HG03520 (cell line): Measurements from ENCODE around the gene S1PR3.

Experiments used
- ATAC-seq: cut with Tn5 transposase; IDR thresholded peaks from one replicate; pipeline ENCODE4 v1.9.1; 2021; ENCODE audit warnings: mild to moderate bottlenecking, moderate library complexity; ENCODE audit not compliant: unreplicated experiment

The S1PR3 gene

DNA sequence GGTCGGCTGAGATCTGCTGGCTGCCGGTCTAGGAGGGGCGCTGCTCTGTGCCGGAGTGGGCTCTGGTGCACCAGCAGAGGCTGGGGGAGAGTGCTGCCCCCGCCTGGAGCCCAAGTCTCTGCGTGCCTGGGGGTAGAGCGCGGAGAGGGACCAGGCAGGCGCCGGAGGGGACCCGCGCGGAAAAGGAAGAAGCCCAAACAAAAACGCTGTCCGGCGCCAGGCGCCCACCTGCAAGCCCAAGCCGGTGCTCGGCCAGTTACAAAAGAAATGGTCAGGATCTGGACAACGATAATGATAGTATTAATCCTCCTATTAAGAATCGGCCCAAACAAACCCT is 571 bp upstream of the S1PR3 start:
- no peak for ATAC-seq

DNA sequence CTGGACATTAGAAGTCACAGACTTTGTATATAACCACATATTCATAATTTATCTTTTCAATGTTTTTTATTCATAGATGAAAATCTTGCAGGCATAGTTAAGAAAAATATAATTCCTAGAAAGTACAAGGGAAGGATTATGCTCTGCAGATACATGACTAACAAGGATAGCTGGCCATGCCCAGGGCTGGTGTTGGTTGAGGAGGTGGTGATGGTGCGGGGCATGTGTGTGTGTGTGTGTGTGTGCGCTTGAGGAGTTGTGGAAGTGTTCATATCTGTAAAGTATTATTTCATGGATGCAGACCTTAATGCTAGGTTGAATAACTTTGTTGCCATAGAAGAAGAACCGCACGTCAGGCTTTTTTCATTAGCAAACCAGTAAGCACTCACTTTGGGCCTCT is 1.3 kb downstream of the S1PR3 start:
- ATAC-seq: no peak

DNA sequence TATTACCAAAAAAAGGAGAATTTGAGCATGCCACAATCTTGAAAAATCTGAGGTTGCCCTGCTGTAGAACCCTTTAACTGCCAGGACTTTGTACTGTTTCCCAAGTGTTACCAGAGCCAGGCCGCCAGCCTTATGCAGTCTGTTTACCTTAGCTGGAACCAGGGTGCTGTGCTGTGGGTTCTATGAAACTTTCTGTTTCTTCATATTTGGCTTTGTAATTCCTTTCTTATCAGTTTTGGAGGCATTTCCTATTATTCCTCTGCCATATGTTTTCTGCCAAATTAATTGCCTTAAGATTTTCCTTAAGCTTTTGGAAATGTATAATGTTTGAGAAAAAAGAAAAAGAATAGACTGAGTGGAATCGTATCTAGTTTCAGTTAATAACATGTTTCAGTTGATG is 2.1 kb downstream of the S1PR3 start:
- no peak for ATAC-seq

DNA sequence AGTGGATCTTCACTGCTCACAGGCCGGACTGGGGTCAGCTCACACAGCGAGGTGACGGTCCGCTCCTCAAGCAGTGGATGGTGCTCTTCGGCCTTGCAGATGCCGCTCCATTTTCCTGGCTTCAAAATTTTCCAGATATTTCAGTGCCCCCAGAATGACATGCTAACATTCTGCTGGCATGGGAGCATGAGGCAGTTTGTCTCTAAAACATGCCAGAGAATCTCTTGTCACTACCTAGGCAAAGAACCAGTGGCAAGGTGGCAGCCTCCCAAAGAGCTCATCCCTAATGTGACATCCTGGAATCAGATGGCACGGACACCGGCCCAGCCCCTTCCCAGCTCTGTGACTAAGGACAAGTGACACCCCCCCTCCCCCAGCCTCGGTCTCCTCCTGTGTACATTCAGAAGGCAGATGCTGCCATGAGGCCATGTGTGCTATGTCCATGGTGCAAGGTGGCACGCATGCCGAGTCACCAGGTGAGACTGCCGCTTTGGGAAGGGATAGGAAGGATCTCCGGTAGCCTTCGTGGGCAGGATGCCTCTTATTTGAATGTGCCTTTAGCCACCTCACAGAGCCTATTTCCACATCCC is 2.7 kb downstream of the S1PR3 start:
- no peak for ATAC-seq

DNA sequence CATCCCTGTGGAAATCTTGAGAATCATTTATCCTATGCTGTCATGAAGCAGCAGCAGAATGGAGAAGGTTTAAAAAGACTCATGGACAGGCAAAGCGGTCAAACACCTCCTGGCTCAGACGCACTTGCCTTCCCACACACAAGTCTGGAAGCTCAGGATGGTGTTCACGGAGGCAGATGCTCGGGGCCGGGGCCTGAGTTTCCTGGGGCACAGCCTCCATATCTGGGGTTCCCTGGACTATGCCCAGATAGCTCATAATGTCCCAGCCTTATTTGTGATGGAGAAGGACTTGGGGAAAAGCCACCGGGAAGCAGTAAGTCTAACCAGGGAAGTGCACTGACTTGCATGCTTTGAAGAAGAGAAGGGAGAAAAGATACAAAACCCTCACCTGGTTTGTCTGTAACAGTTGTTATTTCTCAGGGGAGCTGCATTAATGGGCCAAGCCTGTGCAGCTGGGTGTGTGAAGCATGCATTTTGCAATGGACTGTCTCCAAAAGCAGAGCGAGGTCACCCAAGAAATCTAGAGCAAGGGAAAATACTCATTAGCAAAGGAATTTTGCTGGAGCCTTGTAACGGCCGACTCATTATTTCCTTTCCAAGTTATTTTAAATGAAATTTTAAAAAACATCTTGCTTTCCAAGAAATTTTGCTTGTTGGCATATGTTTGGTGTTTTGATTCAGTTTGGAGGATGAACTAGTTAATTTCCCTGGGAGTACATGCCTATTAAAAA is 3.4 kb downstream of the S1PR3 start:
- no peak for ATAC-seq

DNA sequence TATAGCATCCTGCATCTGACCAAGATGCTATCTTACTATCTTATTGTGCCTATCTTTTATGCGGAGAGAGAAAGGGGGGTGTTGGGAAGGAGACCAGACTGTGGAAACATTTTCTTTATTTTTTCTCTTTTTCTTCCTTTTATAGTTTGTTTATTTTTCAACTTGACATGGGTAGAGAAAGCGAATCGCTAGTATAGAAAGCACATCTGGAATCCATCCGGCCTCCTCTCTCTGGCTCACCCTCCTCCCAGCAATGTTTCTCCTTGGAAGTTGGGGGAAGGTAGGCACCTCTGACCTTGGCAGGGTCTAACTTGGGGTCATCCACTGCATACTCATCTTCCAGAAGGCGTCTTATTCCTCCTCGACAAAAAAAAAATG is 3.9 kb downstream of the S1PR3 start:
- ATAC-seq: no peak

DNA sequence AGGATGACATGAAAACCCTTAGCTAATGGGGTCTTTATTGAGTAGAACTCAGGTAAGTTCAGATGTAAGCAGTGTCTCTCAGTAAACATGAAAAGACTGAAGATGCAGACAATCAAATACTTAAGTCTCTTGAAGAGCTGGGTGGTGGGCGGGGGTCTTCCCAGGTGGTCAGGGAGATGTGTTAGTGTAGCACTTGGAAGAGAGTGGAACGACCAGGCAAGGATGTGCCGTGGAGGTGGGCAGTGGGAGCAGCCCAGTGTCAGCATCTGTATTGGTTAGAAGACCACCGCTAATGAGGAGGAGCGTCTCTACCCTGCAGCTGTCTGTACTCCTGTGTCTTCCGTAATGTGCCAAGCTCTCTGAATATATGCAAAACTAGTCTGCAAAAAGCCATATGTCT is 4.4 kb downstream of the S1PR3 start:
- ATAC-seq: no peak

DNA sequence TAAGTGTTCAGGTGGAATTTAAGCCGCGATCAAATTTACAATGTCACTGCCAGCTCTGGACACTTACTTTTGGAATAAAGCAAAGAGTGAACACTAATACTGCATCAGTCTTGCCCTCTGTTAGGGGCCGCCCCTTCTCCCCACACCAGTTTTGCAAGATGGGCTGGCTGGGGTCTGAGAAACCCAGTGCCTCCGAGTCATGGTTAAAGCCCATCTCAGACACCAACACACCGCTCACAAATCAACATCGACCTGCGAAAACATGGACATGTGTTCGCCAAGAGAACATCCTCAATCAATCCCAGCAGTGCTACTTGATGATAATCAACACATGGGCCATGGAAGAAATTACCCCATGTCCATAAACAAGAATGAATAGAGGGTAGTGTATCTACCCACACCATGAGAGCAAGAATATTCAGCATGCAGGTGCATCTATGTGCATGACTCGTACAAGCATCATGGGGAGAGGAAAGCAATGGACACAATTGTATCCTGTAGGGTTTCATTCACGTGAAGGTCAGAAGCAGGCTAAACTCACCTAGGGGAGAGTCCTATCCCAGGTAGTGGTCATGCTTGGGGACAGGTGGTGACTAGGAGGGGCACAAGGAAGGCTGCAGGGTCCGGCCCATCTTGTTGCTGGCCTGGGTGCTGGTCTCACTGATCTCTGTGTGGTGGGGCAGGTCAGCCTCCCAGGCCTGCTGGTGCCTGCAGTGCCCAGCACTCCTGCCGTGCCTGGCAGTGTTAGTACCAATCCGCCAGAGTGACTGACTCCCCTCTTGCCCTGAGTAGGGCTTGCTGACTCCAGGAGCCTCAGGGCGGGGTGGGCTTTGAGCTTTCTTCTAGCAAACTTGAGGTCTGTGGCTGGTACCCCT is 5.0 kb downstream of the S1PR3 start:
- no peak for ATAC-seq

DNA sequence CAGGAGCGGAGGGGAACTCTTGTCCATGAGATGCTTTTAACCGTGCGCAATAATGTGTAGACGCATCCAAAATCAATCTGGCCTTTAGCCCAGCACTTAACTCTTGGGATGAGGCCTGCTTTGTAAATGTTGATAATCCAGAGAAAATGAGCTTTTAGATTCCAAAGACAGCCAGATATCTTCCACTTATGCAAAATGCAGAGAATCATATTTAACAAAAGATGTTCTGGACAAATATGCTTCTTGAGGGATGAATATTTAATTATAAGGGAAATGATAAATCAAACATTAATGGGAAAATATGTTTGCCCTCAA is 5.6 kb downstream of the S1PR3 start:
- ATAC-seq: no peak

DNA sequence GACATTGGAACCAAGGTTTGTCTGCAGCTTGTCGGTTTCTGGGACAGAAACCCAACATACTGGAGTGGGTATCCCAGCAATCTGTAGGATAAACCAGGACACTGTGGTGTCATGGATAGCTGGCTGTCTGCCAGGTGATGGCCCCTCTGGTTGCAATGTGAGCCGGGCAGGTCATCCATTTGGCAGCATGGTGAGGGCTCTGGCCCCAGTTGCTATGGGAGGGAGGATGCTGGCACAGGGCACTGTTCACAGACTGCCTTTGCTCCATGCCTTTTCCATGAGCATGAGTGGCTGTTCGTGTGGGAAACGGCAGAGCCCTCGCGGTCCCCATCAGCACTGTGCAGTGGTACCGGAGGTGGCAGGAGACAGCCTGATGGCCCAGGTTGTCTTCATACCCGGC is 6.4 kb downstream of the S1PR3 start:
- ATAC-seq: no peak

DNA sequence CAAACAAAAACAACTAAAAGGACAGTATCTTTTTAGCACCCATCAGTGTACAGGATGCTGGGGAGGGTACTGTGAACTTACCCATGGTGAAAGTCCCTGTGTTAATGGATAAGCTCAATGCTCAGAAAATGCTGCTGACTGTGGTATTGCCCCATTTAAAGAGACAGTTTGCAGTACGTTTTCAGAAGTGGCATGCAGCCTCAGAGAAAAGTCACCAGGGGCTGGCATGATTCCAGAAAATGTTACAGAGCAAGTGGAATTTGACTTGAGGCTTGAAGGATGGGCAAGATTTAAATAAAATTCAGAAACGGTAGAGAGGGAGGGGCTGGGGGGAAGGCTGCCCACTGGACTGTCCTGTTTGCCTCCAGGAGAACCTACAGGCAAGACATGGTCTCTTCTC is 7.2 kb downstream of the S1PR3 start:
- ATAC-seq: no peak

DNA sequence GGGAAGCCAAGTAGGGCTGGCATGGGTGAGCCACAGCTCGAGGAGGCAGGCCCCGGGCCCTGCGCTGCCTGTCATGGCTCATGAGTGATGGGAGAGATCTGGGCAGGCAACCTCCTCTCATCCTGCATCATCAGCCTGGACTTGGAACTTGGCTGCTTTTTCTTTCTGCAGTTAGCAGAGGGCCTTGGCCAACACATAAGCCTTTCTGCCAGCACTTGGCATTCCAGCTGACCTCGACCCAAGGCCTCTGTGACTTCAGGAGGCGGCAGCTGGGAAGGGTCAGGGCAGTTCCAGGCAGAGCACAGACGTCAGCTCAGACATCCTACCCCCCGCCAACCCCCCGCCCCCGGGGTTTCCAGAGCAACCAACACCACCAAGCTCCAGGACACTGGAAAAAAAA is 7.6 kb downstream of the S1PR3 start:
- ATAC-seq: no peak

DNA sequence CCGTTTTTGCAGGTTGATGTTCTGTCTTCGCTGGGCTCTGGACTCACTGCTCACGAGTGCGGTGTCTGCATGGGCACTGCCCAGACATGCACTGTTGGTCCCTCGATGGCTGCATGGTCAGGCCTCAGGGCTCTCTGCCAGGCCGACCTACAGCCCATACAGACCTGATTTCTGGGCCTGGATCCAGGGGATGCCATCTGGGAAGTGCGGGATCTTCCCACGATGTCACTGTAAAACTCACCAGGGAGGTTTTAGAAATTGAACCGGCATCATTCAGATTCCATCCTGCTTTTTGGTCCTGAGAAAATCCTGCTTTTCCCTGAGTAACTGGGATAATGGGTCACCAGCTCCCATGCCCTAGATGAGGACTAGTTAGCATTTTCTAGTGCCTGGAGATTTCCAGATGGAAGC is 9.1 kb downstream of the S1PR3 start:
- no peak for ATAC-seq

DNA sequence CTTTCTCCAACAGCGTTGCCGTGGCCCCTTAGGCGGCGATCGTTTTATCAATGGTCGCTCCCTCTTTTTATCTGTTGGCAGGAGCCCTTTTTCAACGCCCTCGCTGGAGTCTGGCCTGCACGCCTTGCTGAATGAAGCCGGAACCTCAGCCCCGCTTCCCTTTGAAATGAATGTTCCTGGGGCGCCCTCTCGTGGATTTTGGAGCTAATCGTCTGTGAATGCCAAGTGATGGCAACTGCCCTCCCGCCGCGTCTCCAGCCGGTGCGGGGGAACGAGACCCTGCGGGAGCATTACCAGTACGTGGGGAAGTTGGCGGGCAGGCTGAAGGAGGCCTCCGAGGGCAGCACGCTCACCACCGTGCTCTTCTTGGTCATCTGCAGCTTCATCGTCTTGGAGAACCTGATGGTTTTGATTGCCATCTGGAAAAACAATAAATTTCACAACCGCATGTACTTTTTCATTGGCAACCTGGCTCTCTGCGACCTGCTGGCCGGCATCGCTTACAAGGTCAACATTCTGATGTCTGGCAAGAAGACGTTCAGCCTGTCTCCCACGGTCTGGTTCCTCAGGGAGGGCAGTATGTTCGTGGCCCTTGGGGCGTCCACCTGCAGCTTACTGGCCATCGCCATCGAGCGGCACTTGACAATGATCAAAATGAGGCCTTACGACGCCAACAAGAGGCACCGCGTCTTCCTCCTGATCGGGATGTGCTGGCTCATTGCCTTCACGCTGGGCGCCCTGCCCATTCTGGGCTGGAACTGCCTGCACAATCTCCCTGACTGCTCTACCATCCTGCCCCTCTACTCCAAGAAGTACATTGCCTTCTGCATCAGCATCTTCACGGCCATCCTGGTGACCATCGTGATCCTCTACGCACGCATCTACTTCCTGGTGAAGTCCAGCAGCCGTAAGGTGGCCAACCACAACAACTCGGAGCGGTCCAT is 10.0 kb downstream of the S1PR3 start:
- ATAC-seq: peak; percentile 74

DNA sequence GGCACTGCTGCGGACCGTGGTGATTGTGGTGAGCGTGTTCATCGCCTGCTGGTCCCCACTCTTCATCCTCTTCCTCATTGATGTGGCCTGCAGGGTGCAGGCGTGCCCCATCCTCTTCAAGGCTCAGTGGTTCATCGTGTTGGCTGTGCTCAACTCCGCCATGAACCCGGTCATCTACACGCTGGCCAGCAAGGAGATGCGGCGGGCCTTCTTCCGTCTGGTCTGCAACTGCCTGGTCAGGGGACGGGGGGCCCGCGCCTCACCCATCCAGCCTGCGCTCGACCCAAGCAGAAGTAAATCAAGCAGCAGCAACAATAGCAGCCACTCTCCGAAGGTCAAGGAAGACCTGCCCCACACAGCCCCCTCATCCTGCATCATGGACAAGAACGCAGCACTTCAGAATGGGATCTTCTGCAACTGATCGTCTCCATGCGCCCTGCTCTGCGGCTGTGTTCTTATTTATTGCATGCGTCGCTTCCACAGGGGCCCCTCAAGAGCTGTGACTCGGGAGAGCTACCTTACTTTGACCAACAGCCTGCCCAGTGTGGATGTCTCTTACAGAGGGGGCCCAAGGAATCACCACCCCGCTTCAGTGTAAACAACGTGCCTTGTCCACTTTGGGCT is 10.8 kb downstream of the S1PR3 start:
- ATAC-seq: no peak

DNA sequence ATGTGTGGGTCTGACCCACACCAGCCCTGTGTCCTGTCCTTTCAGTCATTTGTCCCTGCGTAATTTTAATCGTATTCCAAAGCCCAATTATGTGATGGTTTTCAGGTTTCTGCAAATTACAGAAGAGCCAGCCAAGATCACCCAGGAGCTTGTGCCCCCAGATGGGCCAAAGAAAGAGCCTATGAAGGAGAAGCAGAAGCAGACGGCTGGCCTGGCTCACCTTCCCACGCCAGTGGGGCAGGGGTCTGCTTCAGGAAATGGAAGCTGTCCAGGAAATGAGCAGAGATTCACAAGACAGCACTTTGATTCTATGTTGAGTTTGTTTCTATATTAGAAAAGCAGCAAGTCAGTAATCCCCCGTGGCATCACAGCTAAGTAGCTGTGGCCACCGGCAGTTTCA is 11.7 kb downstream of the S1PR3 start:
- no peak for ATAC-seq

DNA sequence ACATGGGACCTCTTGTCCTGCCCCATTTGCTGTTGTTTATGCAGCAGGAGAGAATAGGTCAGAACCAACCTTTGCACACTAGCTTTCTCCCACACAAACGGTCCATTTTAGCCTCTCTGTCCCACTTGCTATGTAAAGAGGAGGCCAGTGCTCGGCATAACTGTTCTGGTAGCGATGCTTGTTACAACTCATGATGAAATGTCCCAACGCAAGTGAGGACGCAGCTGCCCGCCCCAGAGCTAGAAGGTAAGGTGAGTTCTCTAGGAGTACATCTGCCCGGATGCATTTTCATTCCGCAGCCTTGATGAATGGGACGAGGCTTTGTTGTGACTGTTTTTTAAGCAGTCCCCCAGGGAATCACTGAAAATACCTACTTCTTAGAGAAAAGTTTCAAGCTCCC is 14.1 kb downstream of the S1PR3 start:
- no peak for ATAC-seq

DNA sequence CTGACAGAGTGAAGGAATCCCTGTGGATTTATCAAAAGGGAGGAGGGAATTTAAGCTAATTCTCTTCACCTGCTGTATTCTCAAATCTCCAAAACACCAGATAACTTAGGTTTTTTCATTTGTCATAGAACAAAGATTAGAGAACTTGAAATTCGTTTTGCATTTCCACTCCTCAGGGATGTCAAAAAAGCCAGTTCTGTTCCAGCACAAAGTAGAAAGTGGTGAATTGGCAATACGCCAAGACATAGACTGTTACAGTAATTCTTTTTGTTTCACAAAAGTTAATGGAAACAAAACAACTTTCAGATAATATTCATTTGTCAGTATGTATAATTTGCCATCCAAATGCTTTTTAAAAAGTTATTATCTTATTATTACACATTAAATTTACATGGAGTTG is 15.0 kb downstream of the S1PR3 start:
- no peak for ATAC-seq

DNA sequence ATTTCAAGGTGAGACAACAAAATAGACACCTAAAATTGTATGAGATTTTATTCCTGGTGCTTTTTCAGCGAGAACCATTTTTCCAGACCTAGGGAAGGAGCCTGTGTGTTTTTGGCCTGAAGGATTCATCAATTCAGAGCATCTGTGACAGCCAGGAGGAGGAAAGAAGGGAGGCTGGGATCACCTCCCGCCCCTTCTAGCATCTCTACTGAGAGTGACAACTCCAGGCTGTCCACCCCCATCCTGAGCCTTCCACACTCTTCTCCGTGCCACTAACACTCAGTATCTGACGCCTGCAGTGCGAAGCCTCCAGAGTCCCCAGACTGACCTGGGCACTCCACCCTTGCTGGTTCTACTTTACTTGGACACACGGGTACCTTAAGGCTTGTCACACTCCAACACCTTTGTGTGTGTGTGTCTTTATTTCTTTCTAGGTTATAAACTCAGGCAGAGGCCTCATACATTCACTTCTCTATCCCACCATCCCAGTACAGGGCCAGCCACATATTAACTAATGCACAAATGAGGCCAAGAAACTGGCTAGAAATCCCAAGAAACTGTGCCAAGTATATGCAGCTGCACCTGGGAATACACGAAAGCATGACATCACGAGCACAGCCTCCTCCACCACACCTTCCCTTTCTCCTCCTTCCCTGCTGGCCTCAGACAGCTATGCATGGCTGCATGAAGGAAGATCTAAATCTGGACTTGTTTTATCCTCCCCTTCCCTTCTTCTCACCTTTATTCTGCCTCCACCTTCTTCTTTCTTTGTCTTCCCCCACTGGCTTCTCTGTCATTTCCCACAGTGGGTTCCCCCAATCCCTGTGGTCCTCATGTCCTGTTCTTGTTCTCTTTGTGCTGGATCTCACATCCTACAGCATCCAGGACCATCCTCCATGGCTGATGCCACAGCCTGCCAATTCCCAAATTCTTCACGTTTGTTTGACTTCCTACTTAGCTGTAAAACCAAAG is 16.0 kb downstream of the S1PR3 start:
- ATAC-seq: no peak
